Measurements from ENCODE around the gene TMEM238L.

TMEM238L gene

GRCh38 chr17:10768750-10769251 lies 35.1 kb downstream of the TMEM238L start:
- Histone ChIP-seq H3K9me3 (ENCODE audit: control insufficient read depth in 2 of 2, low read length in 2 of 2) (no peaks in the 10 kb centered on the region), H3K9ac (ENCODE audit: low read depth in 1 of 2, low read length in 2 of 2) (no peak overlapping the region), H3K27me3 (ENCODE audit: control insufficient read depth in 2 of 2, insufficient read depth in 2 of 2, low read length in 2 of 2) (no peaks in the 10 kb centered on the region), H3K4me3 (ENCODE audit: low read length in 2 of 2) (no peak overlapping the region), H3K27ac (ENCODE audit: low read depth in 2 of 2, low read length in 2 of 2) (no peak overlapping the region), H3K36me3 (ENCODE audit: control insufficient read depth in 2 of 2, insufficient read depth in 2 of 2, low read length in 2 of 2) (peaks cover 2 to 4% of the 10 kb centered on the region in 2 donors), H3K4me1 (ENCODE audit: control insufficient read depth in 2 of 2, insufficient read depth in 2 of 2, low read length in 2 of 2) (peaks cover 12 to 25% of the 10 kb centered on the region in 2 donors)

- H3K9me3 ChIP-seq (ENCODE audit: control insufficient read depth in 2 of 2, low read length in 2 of 2) = no peaks in the 10 kb centered on the region
- no peaks in the 10 kb centered on the region for H3K27me3 ChIP-seq (ENCODE audit: control insufficient read depth in 2 of 2, insufficient read depth in 2 of 2, low read length in 2 of 2)
- H3K9ac ChIP-seq (ENCODE audit: low read depth in 1 of 2, low read length in 2 of 2) = no peak overlapping the region
- peaks cover 4 to 11% of the 10 kb centered on the region in 2 donors for H3K4me1 ChIP-seq (ENCODE audit: control insufficient read depth in 2 of 2, insufficient read depth in 2 of 2, low read length in 2 of 2)
- no peak overlapping the region for H3K27ac ChIP-seq (ENCODE audit: low read depth in 2 of 2, low read length in 2 of 2)
- H3K36me3 ChIP-seq (ENCODE audit: control insufficient read depth in 2 of 2, insufficient read depth in 2 of 2, low read length in 2 of 2) = peaks cover 2 to 4% of the 10 kb centered on the region in 2 donors
- H3K4me3 ChIP-seq (ENCODE audit: low read length in 2 of 2) = no peak overlapping the region
These were observed 36.7 kb downstream of the TMEM238L start for GRCh38 chr17:10767232-10767631.

- Histone ChIP-seq H3K4me1 (ENCODE audit: control insufficient read depth in 2 of 2, insufficient read depth in 2 of 2, low read length in 2 of 2) (peaks cover 2 to 10% of the 10 kb centered on the region in 2 donors), H3K27me3 (ENCODE audit: control insufficient read depth in 2 of 2, insufficient read depth in 2 of 2, low read length in 2 of 2) (no peaks in the 10 kb centered on the region), H3K4me3 (ENCODE audit: low read length in 2 of 2) (no peak overlapping the region), H3K27ac (ENCODE audit: low read depth in 2 of 2, low read length in 2 of 2) (no peak overlapping the region), H3K36me3 (ENCODE audit: control insufficient read depth in 2 of 2, insufficient read depth in 2 of 2, low read length in 2 of 2) (no peaks in the 10 kb centered on the region), H3K9me3 (ENCODE audit: control insufficient read depth in 2 of 2, low read length in 2 of 2) (no peaks in the 10 kb centered on the region), H3K9ac (ENCODE audit: low read depth in 1 of 2, low read length in 2 of 2) (no peak overlapping the region)
These were observed 41.9 kb downstream of the TMEM238L start for GRCh38 chr17:10762037-10762436.

GRCh38 chr17:10761281-10761680 lies 42.6 kb downstream of the TMEM238L start:
- H3K9ac ChIP-seq (ENCODE audit: low read depth in 1 of 2, low read length in 2 of 2) = no peak overlapping the region
- peaks cover 3 to 15% of the 10 kb centered on the region in 2 donors for H3K4me1 ChIP-seq (ENCODE audit: control insufficient read depth in 2 of 2, insufficient read depth in 2 of 2, low read length in 2 of 2)
- H3K27ac ChIP-seq (ENCODE audit: low read depth in 2 of 2, low read length in 2 of 2) = no peak overlapping the region
- no peaks in the 10 kb centered on the region for H3K9me3 ChIP-seq (ENCODE audit: control insufficient read depth in 2 of 2, low read length in 2 of 2)
- no peaks in the 10 kb centered on the region for H3K27me3 ChIP-seq (ENCODE audit: control insufficient read depth in 2 of 2, insufficient read depth in 2 of 2, low read length in 2 of 2)
- no peak overlapping the region for H3K4me3 ChIP-seq (ENCODE audit: low read length in 2 of 2)
- H3K36me3 ChIP-seq (ENCODE audit: control insufficient read depth in 2 of 2, insufficient read depth in 2 of 2, low read length in 2 of 2) = no peaks in the 10 kb centered on the region

- Histone ChIP-seq H3K27ac (ENCODE audit: low read depth in 2 of 2, low read length in 2 of 2) (peak overlapping the region; percentile 69 to 72), H3K27me3 (ENCODE audit: control insufficient read depth in 2 of 2, insufficient read depth in 2 of 2, low read length in 2 of 2) (no peaks in the 10 kb centered on the region), H3K9ac (ENCODE audit: low read depth in 1 of 2, low read length in 2 of 2) (no peak overlapping the region), H3K9me3 (ENCODE audit: control insufficient read depth in 2 of 2, low read length in 2 of 2) (no peaks in the 10 kb centered on the region), H3K36me3 (ENCODE audit: control insufficient read depth in 2 of 2, insufficient read depth in 2 of 2, low read length in 2 of 2) (no peaks in the 10 kb centered on the region), H3K4me1 (ENCODE audit: control insufficient read depth in 2 of 2, insufficient read depth in 2 of 2, low read length in 2 of 2) (peaks cover 3 to 17% of the 10 kb centered on the region in 2 donors), H3K4me3 (ENCODE audit: low read length in 2 of 2) (no peak overlapping the region)
These were observed 45.8 kb downstream of the TMEM238L start for GRCh38 chr17:10758062-10758461.

- Histone ChIP-seq H3K9ac (ENCODE audit: low read depth in 1 of 2, low read length in 2 of 2) (no peak overlapping the region), H3K4me3 (ENCODE audit: low read length in 2 of 2) (no peak overlapping the region), H3K9me3 (ENCODE audit: control insufficient read depth in 2 of 2, low read length in 2 of 2) (no peaks in the 10 kb centered on the region), H3K27ac (ENCODE audit: low read depth in 2 of 2, low read length in 2 of 2) (peak overlapping the region; percentile 69 to 72), H3K4me1 (ENCODE audit: control insufficient read depth in 2 of 2, insufficient read depth in 2 of 2, low read length in 2 of 2) (peaks cover 3 to 17% of the 10 kb centered on the region in 2 donors), H3K36me3 (ENCODE audit: control insufficient read depth in 2 of 2, insufficient read depth in 2 of 2, low read length in 2 of 2) (no peaks in the 10 kb centered on the region), H3K27me3 (ENCODE audit: control insufficient read depth in 2 of 2, insufficient read depth in 2 of 2, low read length in 2 of 2) (no peaks in the 10 kb centered on the region)
These were observed 46.3 kb downstream of the TMEM238L start for GRCh38 chr17:10757647-10758046.

GRCh38 chr17:10757067-10757466 lies 46.8 kb downstream of the TMEM238L start:
- Histone ChIP-seq H3K36me3 (ENCODE audit: control insufficient read depth in 2 of 2, insufficient read depth in 2 of 2, low read length in 2 of 2) (no peaks in the 10 kb centered on the region), H3K9me3 (ENCODE audit: control insufficient read depth in 2 of 2, low read length in 2 of 2) (no peaks in the 10 kb centered on the region), H3K4me1 (ENCODE audit: control insufficient read depth in 2 of 2, insufficient read depth in 2 of 2, low read length in 2 of 2) (peaks cover 3 to 22% of the 10 kb centered on the region in 2 donors), H3K4me3 (ENCODE audit: low read length in 2 of 2) (no peak overlapping the region), H3K9ac (ENCODE audit: low read depth in 1 of 2, low read length in 2 of 2) (no peak overlapping the region), H3K27me3 (ENCODE audit: control insufficient read depth in 2 of 2, insufficient read depth in 2 of 2, low read length in 2 of 2) (no peaks in the 10 kb centered on the region), H3K27ac (ENCODE audit: low read depth in 2 of 2, low read length in 2 of 2) (peak overlapping the region; percentile 69 to 72)

- no peaks in the 10 kb centered on the region for H3K27me3 ChIP-seq (ENCODE audit: control insufficient read depth in 2 of 2, insufficient read depth in 2 of 2, low read length in 2 of 2)
- peak overlapping the region; percentile 72 to 76 for H3K27ac ChIP-seq (ENCODE audit: low read depth in 2 of 2, low read length in 2 of 2)
- no peak overlapping the region for H3K4me3 ChIP-seq (ENCODE audit: low read length in 2 of 2)
- H3K4me1 ChIP-seq (ENCODE audit: control insufficient read depth in 2 of 2, insufficient read depth in 2 of 2, low read length in 2 of 2) = peaks cover 3 to 22% of the 10 kb centered on the region in 2 donors
- no peaks in the 10 kb centered on the region for H3K36me3 ChIP-seq (ENCODE audit: control insufficient read depth in 2 of 2, insufficient read depth in 2 of 2, low read length in 2 of 2)
- no peaks in the 10 kb centered on the region for H3K9me3 ChIP-seq (ENCODE audit: control insufficient read depth in 2 of 2, low read length in 2 of 2)
- H3K9ac ChIP-seq (ENCODE audit: low read depth in 1 of 2, low read length in 2 of 2) = no peak overlapping the region
These were observed 47.3 kb downstream of the TMEM238L start for GRCh38 chr17:10756619-10757018.

- no peaks in the 10 kb centered on the region for H3K27me3 ChIP-seq (ENCODE audit: control insufficient read depth in 2 of 2, insufficient read depth in 2 of 2, low read length in 2 of 2)
- H3K9me3 ChIP-seq (ENCODE audit: control insufficient read depth in 2 of 2, low read length in 2 of 2) = no peaks in the 10 kb centered on the region
- no peak overlapping the region for H3K4me3 ChIP-seq (ENCODE audit: low read length in 2 of 2)
- H3K9ac ChIP-seq (ENCODE audit: low read depth in 1 of 2, low read length in 2 of 2) = no peak overlapping the region
- peaks cover 3 to 22% of the 10 kb centered on the region in 2 donors for H3K4me1 ChIP-seq (ENCODE audit: control insufficient read depth in 2 of 2, insufficient read depth in 2 of 2, low read length in 2 of 2)
- no peaks in the 10 kb centered on the region for H3K36me3 ChIP-seq (ENCODE audit: control insufficient read depth in 2 of 2, insufficient read depth in 2 of 2, low read length in 2 of 2)
- peak overlapping the region; percentile 72 to 76 for H3K27ac ChIP-seq (ENCODE audit: low read depth in 2 of 2, low read length in 2 of 2)
These were observed 47.7 kb downstream of the TMEM238L start for GRCh38 chr17:10756185-10756584.

GRCh38 chr17:10755592-10756127 lies 48.2 kb downstream of the TMEM238L start:
- Histone ChIP-seq H3K27ac (ENCODE audit: low read depth in 2 of 2, low read length in 2 of 2) (peak overlapping the region; percentile 72 to 76), H3K9ac (ENCODE audit: low read depth in 1 of 2, low read length in 2 of 2) (no peak overlapping the region), H3K4me3 (ENCODE audit: low read length in 2 of 2) (no peak overlapping the region), H3K4me1 (ENCODE audit: control insufficient read depth in 2 of 2, insufficient read depth in 2 of 2, low read length in 2 of 2) (peaks cover 3 to 22% of the 10 kb centered on the region in 2 donors), H3K27me3 (ENCODE audit: control insufficient read depth in 2 of 2, insufficient read depth in 2 of 2, low read length in 2 of 2) (no peaks in the 10 kb centered on the region), H3K9me3 (ENCODE audit: control insufficient read depth in 2 of 2, low read length in 2 of 2) (no peaks in the 10 kb centered on the region), H3K36me3 (ENCODE audit: control insufficient read depth in 2 of 2, insufficient read depth in 2 of 2, low read length in 2 of 2) (no peaks in the 10 kb centered on the region)

All from mucosa of rectum (tissue), 2 donors.